Prostate gland (tissue), 2 donors: ENCODE measurements around the gene RAB11FIP2.

Experiments
- CTCF ChIP-seq, 4 experiments: fragments of 200-600 bp in 2 of 4; fragments of 450-650 bp in 2 of 4; sonication (generic) in 2 of 4; IDR thresholded peaks; 1 replicate in 3 of 4; 2 replicates in 1 of 4; pipeline ENCODE4 v1.5.1; 2016 to 2019; ENCODE audit warnings: antibody characterized with exemption in 4 of 4, mild to moderate bottlenecking in 2 of 4, moderate library complexity in 2 of 4
- POLR2A ChIP-seq: fragments of 450-650 bp; IDR thresholded peaks from one replicate; pipeline ENCODE4 v1.6.1; 2016; ENCODE audit warnings: antibody characterized with exemption, mild to moderate bottlenecking
- POLR2AphosphoS5 ChIP-seq: sonication (generic); formaldehyde crosslinking; IDR thresholded peaks from one replicate; pipeline ENCODE4 v1.6.1; 2017; ENCODE audit warnings: antibody characterized with exemption

- no peak for TF ChIP-seq POLR2AphosphoS5
- TF ChIP-seq CTCF (IDR thresholded peaks at IDR 0.05) = no peak
- no peak for TF ChIP-seq POLR2A
These were observed 65.7 kb downstream of the RAB11FIP2 start for GRCh38 chr10:117980755-117981702.
